NB4 (cell line): Measurements from ENCODE around the gene MOGAT2.

Experiments used
- CTCF ChIP-seq: IDR thresholded peaks from one replicate; pipeline ENCODE4 v1.5.1; 2012; ENCODE audit warnings: low read depth, low read length
- MYC ChIP-seq: IDR thresholded peaks from 2 replicates; pipeline ENCODE4 v1.6.1; 2011; ENCODE audit warnings: low read depth, low read length
- POLR2A ChIP-seq: IDR thresholded peaks from 2 replicates; pipeline ENCODE4 v1.6.1; 2011; ENCODE audit warnings: mild to moderate bottlenecking; ENCODE audit not compliant: insufficient read length; ENCODE audit errors: extremely low read depth

GRCh38 chr11:75759832-75760231, 42.2 kb downstream of the MOGAT2 start:
- TF ChIP-seq CTCF (no peak), POLR2A (no peak), MYC (no peak)
